Frontal cortex (tissue), 4 donors: ENCODE results near the gene STX17. TPM values are rescaled to one million over a fixed set of nuclear protein-coding genes. Genes with fewer than 3 reads are reported as not detected.
"Not testable (repeated sequence)": the region's sequence is repeated elsewhere in the genome, so short reads cannot be mapped to it uniquely, and the experiment has no call there.

Experiments used
- DNase-seq, 2 donors: peaks; one replicate each; pipeline ENCODE4 v3.0.0; 2012; ENCODE audit warnings: low spot score in 2 of 2
- FAIRE-seq: peaks from 2 replicates; lab custom pipeline; 2012; peaks lifted over from hg19 to GRCh38; lab: Jason Lieb, UNC
- total RNA-seq: library from RNA; depleted of rRNA; stranded (reverse); fragments of >200 nt; gene quantifications from one replicate; pipeline ENCODE4 v1.2.3, GENCODE V29; 2014
- donor health status: control.
- donor health status: control.
- donor health status: control.

Gene STX17
- total RNA-seq, 1 donor from 2014 or later, result 14.7 TPM

DNA sequence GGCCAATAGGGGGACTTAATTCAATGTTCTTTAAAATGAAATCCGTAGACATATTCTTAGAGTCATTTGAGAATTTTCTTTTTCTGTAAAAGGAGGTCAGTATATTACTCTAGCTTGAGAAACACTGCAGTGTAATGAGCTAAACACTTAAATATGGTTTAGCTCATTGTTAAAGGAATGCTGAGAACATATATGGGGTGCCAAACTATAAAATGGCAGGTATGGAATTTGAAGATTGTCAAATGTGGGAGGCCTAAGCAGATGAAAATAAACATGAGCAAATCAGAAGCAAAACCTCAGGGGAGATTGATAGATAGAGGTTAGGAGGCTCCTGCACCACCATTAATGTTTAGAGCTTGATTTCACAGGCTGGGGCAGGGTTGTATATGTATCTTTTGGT lies 57.9 kb downstream of the STX17 start:
- no peak for FAIRE-seq
- no peak for DNase-seq

DNA sequence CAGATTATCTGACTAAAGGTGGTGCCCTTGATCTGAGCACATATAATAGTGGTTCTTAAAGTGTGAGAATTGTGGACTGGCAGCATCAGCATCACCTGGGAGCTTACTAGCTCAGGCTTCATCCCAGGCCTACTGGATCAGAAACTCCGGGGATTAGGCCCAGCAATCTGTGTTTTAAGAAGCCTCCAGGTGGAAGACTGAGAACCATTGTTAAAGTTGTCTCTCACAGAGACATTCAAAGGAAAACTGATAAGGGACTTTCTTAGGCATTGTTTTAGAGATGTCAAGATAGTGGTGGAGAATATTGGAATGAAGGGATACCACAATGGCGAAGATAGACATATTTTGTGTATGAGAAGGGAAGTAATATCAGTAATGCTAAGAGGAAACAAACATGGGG lies 59.5 kb downstream of the STX17 start:
- FAIRE-seq, result no peak
- DNase-seq, result no peak

DNA sequence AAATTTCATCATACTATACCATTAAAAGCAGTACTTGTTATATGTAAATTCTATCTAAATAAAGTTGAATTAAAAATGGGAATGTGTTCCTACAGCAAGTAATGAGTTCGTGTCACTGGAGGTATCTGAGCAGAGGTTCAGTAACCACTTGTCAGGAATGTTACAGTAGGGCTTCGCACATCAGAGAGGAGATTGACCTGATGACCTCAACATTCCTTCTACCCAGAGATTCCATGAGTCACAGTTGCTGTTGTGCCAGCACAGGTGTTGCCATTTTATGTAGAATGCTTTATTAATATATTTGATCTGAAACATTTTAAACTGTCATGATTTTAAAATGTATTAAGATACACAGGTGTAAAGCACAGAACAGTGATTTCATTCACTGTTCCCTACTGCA lies 60.3 kb downstream of the STX17 start:
- FAIRE-seq, result no peak
- DNase-seq, result no peak

DNA sequence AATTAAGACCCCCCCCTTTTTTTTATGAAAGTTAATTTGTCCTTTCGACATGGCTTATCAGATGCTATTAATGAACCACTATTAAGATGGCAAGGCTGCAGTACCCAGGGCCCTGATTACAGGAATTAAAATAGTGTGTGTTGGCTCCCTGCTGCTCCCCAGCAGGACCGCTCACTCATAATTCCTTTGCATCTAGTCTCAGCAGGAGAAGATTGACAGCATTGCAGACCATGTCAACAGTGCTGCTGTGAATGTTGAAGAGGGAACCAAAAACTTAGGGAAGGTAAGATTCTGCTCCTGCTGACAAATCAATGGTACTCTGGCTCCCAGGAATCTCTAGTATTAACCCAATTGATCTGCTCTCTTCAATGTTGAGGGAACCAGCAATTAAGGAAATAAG lies 61.0 kb downstream of the STX17 start:
- DNase-seq (no peak), FAIRE-seq (no peak)

DNA sequence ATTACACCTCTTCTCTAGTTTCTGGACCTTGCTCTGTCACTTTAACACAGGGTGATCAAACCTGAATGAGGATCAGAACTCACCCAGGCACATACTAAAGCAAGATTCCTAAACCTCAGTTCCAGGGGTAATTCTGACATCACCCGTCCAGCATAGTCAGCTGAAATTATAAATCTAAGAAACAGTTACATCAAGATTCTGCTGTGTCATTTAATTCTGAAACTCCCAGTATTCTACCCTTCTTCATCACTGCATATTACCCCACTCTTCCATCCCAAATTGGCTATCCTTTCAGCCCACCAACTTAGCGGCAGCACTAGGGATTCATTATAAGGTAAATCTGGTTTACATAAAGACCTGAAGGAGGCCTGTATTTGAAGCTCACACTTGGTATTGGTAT lies 64.0 kb downstream of the STX17 start:
- FAIRE-seq (no peak), DNase-seq (no peak)

DNA sequence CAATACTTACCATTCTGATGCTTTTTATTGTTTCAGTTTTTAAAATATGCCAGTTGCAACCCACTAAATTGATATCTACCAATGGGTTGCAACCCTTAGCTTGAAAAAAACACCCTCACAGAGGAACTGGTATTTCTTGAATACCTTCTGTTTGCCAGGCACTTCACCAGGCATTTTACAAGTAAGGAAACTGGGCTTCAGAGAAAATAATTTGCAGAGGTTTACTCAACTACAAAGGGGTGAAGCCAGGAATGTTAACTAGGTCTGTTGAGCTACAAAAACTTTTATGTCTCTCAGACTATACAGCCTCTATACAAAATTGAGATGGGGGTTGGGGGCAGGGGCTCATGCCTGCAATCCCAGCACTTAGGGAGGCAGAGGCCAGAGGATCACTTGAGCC lies 65.0 kb downstream of the STX17 start:
- no peak for DNase-seq
- FAIRE-seq, result no peak

DNA sequence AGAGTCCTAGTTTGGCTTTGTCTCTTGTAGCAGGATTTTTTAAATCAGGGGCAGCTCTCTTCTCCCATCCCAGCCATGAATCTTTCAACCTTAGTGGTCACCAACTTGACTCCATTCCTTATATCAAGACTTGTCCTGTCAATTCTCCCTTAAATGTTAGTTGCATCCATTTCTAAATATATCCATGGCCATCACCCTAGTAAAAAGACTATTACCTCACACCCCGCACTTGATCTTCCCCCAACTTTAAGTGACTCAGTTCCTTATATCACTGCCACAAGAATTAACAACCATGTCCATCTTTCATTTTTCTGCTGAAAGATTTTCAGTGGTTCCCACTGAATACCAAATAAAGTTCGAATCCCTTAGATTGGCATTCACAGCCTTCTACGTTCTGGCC lies 67.0 kb downstream of the STX17 start:
- FAIRE-seq, result no peak
- DNase-seq, result no peak

DNA sequence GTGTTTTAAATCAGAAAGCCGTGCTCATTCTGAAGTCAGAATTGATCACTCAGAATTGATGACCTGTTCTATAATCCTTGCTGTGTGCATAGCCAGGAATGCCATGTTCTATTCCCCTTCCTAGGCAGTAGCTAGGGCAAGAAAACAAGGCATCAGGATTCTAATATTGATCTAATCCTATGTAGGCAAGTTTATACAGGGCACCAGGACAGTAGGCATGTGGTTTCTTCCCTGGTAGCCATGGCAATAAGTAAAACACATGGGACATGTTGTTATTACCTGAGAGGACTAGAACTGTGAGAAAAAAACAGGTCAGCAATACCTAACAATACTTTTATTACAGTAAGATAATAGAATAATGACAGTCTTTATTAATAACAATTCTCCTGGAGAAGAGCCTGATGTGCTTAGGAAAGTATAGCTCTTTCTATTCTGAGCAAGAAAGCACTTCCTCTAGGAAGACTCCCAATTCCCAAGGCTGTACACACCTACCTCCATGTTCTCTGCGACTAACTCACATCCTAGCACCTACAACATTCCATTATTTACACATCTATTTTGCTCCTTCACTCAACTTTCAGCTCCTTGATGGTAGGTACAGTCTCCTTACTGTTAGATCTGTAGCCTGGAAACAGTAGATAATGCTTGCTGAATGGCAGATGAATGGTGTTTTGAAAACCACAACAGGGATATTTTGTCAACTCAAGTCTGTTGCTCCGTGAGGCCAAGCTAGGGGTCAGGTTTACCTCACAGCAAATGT lies 70.8 kb downstream of the STX17 start:
- FAIRE-seq (no peak), DNase-seq (no peak)

DNA sequence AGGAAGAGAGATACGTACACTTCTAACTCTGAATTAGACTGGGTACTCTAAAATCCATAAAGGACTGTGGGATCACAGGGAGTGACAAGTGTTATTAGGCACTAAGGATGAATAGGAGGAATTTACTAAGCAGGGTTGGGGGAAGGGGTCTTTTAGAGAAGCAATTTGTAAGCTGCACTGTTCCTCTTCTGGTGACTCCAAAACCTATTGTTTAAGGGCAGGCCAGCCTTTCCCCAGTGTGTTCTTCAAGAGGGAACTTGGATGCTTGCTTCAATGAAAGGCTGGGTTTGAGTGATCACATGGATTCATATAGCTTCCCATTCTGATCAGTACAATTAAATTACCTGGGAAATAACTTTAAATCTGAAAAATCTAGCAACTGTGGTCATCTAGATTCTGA lies 71.8 kb downstream of the STX17 start:
- FAIRE-seq (no peak), DNase-seq (no peak)

DNA sequence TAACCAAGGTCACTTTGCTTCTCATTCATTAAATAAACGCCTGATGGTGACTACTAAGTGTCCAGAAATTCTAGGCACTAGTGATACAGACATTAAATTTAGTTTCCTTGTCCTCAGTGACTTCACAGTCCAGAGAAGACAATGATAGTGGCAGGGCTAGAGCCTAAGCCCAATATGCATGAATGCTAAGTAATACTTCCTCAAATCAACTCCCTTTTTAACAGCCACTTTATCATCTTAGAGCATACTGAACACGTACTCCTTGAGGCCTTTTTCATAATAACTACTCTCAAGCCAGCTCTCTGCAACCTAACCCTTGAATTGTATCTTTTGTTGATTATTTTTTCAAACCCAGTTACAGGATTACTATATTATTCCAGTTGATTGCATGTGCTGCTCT lies 74.1 kb downstream of the STX17 start:
- no peak for DNase-seq
- FAIRE-seq, result no peak

DNA sequence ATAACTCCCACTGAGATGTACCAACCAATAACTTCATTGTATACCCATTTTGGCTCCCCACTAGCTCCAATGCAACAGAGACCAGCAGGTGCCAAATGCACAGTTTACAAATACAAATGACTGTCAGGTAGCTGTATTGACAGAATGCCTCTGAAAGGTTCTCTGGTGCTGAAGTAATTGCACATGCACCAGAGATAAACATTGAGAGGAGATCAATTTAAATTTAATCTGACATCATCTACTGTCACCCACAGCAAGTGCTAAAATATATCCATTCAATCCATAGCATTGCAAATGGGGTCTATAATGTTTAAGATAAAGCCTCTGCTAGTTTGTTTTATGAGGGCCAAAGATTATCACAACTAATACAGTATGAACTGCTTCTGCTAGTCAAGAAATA lies 80.2 kb downstream of the STX17 start:
- DNase-seq (no peak), FAIRE-seq (no peak)

DNA sequence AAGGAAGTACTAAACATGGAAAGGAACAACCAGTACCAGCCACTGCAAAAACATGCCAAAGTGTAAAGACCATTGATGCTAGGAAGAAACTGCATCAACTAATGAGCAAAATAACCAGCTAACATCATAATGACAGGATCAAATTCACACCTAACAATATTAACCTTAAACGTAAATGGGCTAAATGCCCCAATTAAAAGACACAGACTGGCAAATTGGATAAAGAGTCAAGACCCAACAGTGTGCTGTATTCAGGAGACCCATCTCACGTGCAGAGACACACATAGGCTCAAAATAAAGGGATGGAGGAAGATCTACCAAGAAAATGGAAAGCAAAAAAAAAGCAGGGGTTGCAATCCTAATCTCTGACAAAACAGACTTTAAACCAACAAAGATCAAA lies 84.1 kb downstream of the STX17 start:
- DNase-seq, FAIRE-seq: not testable (repeated sequence)

DNA sequence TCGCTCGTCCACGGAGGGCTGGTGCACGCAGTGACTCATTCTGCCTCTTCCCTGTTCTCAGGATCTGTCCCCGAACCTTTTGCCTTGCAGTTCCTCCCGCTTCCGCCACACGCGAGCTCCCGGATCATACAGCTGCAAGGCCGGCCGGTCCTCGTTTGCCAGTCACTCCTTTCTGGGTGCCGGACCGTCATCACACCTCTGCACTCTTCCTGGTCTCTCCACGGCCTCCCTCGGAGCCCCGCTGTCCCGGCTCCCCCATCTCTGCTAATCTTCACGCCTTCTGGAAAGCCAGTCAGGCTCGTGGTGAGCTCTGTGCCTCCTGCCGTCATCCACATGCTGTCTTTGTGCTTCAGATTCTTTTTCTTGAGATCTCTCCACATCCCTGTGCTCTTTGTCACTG lies 91.8 kb downstream of the STX17 start:
- FAIRE-seq (no peak), DNase-seq (no peak)

DNA sequence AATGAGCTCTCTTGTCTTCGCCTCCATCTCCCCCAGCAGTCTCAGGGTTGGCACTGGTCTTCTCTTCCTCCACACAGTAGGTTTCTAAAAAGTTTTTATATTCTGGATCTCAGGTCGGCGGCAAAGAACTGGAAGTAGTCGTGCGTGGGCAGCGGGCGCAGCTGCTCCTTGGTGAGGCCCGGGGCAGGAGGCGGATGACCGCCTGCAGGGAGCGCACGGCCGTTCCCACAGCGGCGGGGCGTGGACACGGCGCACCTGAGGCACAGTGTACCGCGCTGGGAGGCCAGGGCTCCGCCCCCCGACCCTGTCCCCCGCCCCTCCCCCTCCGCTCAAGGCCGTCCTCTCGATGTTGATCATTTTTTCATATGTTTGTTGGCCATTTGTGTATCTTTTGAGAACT lies 92.4 kb downstream of the STX17 start:
- FAIRE-seq, result no peak
- no peak for DNase-seq

DNA sequence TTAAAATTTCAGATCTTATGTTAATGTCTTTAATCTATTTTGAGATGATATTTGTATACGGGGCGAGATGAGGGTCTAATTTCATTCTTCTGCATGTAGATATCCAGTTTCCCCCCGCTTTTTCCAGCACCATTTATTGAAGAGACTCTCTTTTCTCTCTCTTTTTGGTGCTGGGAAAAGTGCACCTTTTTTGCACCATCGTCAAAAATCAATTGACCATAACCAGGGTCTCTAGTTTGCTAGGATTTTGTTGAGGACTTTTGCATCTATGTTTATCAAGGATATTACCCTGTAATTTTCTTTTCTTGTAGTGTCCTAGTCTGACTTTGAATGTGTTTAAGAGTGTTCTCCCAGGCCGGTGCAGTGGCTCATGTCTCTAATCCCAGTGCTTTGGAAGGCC lies 93.3 kb downstream of the STX17 start:
- DNase-seq (no peak), FAIRE-seq (no peak)

DNA sequence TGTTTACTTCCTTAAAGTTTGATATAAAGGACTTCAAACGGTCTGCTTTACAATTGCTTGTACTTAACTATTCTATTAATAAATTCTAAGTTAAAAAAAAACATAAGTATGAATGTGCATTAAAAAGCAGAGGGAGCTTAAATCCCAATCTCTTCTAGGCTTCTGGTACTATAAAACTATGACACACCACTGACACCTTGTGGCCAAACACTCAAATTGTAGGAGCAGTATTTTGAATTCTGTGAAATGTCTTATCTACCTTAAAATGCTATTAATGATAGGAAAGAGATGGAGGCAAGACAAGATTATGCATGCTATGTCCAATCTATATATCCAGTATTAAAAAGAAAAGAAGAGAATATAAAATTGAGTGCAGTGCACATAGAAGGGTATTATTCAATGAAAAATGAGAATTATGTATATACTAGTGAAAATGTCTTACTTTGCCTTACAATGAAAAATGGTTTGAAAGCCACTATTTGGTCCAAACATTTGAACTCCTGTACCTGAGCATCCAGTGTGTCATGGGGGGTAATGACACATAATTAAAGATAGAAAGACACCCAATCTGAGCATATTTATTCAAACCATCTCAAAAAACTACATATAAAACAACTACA lies 104.7 kb downstream of the STX17 start:
- peak; percentile 40 for FAIRE-seq
- DNase-seq, result no peak

DNA sequence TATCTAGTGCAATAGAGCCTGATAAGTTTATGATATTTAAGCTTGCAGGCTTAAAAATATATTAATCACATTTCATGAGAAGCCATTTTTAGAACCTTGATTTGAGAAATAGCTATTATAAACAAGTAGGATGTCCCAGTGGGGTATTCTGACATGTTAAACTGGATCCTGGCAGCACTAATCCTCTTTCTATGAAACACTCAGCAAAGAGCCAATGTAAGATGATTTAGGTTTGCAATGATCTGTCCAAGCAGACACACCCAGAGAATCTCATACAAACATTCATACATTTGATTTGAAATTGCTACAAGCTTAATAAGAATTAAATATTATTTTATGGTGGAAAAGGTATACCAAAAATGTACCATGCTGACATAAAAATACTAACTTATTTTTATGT lies 105.8 kb downstream of the STX17 start:
- FAIRE-seq, result no peak
- no peak for DNase-seq

DNA sequence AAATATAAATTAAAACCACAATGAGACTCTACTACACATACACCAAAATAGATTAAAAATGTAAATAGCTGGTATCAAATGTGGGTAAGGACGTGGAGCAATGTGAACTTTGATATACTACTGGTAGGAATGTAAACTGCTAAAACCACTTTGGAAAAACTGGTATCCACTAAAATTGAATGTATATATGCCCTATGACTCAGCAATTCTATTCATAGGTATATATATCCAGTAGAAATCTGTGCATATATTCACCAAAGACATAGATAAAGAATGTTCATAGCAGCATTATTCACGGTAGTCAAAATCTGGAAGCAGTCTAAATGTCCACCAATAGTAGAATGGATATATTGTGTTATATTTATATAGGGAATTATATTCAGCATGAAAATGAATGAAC lies 107.1 kb downstream of the STX17 start:
- no peak for DNase-seq

DNA sequence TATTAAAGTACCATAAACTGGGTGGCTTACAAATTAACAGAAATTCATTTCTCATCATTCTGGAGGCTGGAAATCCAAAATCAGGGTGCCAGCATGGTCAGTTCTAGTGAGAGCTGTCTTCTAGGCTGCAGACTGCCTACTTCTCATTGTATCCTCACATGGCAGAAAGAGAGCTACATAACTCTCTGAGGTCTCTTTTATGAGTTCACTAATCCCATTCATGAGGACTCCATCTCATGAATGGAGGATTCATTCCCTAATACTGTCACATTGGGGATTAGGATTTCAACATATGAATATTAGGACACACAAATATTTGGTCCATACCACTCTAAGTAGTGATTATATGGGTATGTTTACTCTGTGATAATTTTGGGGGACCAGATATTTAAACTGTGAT lies 108.4 kb downstream of the STX17 start:
- FAIRE-seq (no peak), DNase-seq (no peak)

More for the DNA sequence above, 107.1 kb downstream of the STX17 start:
- no peak for FAIRE-seq

DNA sequence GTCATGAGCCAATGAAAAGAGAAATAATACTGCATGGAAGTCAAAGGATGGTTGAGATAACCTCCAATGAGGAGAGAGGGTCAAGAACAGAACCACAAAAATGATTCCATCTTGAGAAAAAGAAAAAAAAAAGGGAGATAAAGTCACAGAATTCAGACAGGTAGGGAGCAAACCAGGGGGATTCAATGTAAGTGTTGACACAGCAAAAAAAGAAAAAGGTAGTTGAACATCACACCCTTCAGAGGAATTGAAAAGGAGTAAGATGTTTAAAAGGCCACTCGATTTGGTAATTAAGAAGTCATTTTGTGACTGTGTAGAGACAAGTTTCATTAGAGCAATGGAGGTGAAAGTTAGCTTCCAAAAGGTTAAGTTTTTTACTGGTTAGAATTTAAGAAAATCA lies 113.1 kb downstream of the STX17 start:
- FAIRE-seq (no peak), DNase-seq (no peak)
